NT2/D1 (cell line): ENCODE results near the gene CPE.

Experiments
- YY1 ChIP-seq: IDR thresholded peaks from 2 replicates; pipeline ENCODE4 v1.6.1; 2011; ENCODE audit not compliant: insufficient read length, insufficient read depth
- ZNF274 ChIP-seq: IDR thresholded peaks from 2 replicates; pipeline ENCODE4 v1.6.1; 2011; ENCODE audit warnings: mild to moderate bottlenecking, low read depth, low read length

DNA sequence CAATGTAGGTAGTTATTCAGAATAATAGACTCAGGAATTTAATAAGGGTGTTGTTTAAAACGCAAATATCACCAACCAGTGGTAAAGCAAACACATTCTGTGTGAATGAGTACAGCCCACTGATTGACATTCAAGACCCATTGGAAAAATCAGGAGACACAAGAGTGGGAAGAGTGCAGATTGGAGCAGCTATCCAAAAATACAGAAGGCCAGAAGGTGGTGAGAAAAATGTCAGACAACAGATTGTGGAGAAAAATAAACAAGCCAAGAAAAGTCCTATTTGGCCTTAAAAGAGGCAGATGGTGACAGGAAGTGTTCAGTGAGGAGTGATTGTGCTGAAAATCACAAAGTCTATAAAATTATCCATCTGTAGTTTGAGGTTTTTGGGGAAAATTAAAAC, 39.3 kb downstream of the CPE start:
- no peak for TF ChIP-seq YY1
- TF ChIP-seq ZNF274, result no peak
